ENCODE results near the gene RCOR1. TPM values are rescaled to one million over a fixed set of nuclear protein-coding genes. Genes with fewer than 3 reads are reported as not detected.

RCOR1 gene
- total RNA-seq, 3 donors from 2014 or later (not counting 1 experiment from before 2014, with no cell fraction given): 20.3 to 36.5 (median 21.8) TPM

DNA sequence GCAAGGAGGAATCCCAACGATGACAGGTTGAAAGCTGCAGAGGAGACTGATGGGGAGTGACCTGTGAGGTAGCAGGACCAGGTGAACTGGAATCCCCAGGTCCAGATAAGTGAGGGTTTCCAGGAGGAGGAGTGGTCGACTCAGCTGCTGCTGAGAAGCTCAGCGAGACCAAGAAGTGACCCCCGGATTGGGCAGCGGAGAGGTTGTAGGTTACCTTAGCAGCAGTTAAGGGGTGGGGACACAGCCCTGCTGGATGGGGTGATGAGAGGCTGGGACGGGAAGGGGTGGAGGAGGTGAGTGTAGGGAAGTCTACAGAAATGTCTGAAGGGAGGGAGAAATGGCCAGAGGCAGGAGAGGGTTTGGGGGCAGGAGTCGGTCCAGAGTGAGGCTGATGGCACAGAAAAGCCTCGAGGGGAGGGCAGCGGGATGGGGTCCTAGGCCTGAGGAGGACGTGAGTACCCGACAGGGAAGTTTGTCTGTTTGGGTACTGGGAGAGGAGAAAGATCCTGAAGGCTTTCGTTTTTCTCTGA is 2.6 kb upstream of the RCOR1 start:
- no peak overlapping the region for H3K27ac ChIP-seq (ENCODE audit: low read length)
- Mint-ChIP-seq H3K27ac (peak overlapping the region in 1 of 2 donors; percentile 44), H3K9me3 (no peaks in the 10 kb centered on the region), H3K27me3 (ENCODE audit: low read depth in 2 of 2) (no peaks in the 10 kb centered on the region), H3K4me1 (peaks cover 14 to 19% of the 10 kb centered on the region in 2 donors), H3K36me3 (no peaks in the 10 kb centered on the region), H3K4me3 (peak overlapping the region; percentile 43)
- no peaks in the 10 kb centered on the region for H3K36me3 ChIP-seq (ENCODE audit: control insufficient read depth, insufficient read depth, low read length)
- TF ChIP-seq, protein P1, sequence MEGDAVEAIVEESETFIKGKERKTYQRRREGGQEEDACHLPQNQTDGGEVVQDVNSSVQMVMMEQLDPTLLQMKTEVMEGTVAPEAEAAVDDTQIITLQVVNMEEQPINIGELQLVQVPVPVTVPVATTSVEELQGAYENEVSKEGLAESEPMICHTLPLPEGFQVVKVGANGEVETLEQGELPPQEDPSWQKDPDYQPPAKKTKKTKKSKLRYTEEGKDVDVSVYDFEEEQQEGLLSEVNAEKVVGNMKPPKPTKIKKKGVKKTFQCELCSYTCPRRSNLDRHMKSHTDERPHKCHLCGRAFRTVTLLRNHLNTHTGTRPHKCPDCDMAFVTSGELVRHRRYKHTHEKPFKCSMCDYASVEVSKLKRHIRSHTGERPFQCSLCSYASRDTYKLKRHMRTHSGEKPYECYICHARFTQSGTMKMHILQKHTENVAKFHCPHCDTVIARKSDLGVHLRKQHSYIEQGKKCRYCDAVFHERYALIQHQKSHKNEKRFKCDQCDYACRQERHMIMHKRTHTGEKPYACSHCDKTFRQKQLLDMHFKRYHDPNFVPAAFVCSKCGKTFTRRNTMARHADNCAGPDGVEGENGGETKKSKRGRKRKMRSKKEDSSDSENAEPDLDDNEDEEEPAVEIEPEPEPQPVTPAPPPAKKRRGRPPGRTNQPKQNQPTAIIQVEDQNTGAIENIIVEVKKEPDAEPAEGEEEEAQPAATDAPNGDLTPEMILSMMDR (IDR thresholded peaks at IDR 0.05): no peak
- 92% methylated on average over 12 of the region's 12 CpGs for WGBS (ENCODE audit: insufficient coverage)
- DNase-seq (no peak), ATAC-seq (no peak)
- intact Hi-C loops (cut with micrococcal nuclease): loop anchor here (2.0 kb wide), 1 partner anchor 65 kb away; no protein-coding TSS in a partner anchor
- peaks cover 14% of the 10 kb centered on the region for H3K4me1 ChIP-seq (ENCODE audit: control insufficient read depth, insufficient read depth, low read length)
- no peaks in the 10 kb centered on the region for H3K9me3 ChIP-seq (ENCODE audit: control insufficient read depth, insufficient read depth, low read length)
- no peaks in the 10 kb centered on the region for H3K27me3 ChIP-seq (ENCODE audit: control insufficient read depth, insufficient read depth, low read length)
- H3K4me3 ChIP-seq (ENCODE audit: low read length): no peak overlapping the region

DNA sequence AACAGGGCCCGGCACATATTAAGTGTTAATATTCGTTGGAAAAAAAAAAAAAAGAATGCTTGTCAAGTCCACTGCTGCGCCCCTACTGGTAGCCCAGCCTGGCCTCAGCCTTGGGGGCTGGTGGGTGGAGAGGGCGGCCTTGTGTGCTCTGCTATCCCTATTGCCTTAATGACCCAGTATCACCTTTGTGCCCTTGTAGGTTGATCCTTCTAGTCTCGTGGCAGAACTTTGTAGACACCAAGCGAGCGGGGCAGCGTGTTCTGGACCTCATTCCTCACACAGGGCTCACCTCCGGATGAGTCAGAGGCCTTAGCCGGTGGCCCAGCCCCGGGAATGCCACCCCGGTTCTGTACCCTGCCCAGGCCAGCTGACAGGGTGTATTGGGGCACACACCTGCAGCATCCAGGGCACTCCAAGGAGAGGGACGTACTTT is 1.8 kb upstream of the RCOR1 start:
- peak overlapping the region; percentile 85 for H3K27ac ChIP-seq (ENCODE audit: low read length)

DNA sequence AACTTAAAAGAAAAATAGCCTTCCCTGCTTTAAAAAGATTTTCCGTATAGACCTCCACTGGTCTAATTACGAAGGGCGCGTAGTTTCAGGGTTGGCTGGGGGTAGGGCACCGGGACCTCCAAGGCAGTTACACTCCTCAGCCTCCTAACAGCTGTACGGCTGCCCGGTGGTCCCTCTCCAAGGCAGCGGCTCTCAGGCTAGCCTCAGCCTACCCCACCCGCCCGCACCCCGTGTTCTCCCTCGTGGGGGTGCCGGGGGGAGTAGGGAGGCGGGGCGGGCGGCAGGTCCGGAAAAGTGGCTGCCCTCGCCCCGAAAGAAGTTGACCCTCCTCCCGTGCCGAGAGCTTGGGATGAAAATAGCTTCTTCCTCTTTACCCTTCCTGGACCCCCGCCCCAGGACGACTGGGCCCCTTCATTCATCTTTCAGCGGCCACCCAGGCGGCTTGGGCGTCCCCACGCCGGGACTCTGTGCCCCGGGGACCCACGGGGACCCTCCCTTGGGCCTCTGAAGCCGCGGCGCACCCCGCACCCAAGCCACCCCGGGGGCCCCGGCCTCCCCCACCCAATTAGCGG is 991 bp upstream of the RCOR1 start:
- H3K27ac Mint-ChIP-seq: peak overlapping the region; percentile 89 to 93
- peaks cover 18 to 24% of the 10 kb centered on the region in 2 donors for H3K4me1 Mint-ChIP-seq
- Histone ChIP-seq H3K9me3 (ENCODE audit: control insufficient read depth, insufficient read depth, low read length) (no peaks in the 10 kb centered on the region), H3K4me3 (ENCODE audit: low read length) (peak overlapping the region; percentile 58), H3K27me3 (ENCODE audit: control insufficient read depth, insufficient read depth, low read length) (no peaks in the 10 kb centered on the region), H3K4me1 (ENCODE audit: control insufficient read depth, insufficient read depth, low read length) (peaks cover 17% of the 10 kb centered on the region), H3K36me3 (ENCODE audit: control insufficient read depth, insufficient read depth, low read length) (no peaks in the 10 kb centered on the region), H3K27ac (ENCODE audit: low read length) (peak overlapping the region; percentile 85)
- H3K27me3 Mint-ChIP-seq (ENCODE audit: low read depth in 2 of 2): no peaks in the 10 kb centered on the region
- no peaks in the 10 kb centered on the region for H3K9me3 Mint-ChIP-seq
- DNase-seq (peak; percentile 37 to 56), ATAC-seq (no peak)
- under 1% methylated on average over 33 of the region's 37 CpGs for WGBS (ENCODE audit: insufficient coverage)
- TF ChIP-seq, protein P1 (IDR thresholded peaks at IDR 0.05): no peak
- intact Hi-C loops (cut with micrococcal nuclease): loop anchor here (2.0 kb wide), 1 partner anchor 67 kb away; no protein-coding TSS in a partner anchor
- no peaks in the 10 kb centered on the region for H3K36me3 Mint-ChIP-seq
- H3K4me3 Mint-ChIP-seq: peak overlapping the region; percentile 85

More for the DNA sequence above, 1.8 kb upstream of the RCOR1 start:
- intact Hi-C loops (cut with micrococcal nuclease): loop anchor here (2.0 kb wide), 1 partner anchor 66 kb away; no protein-coding TSS in a partner anchor
- Mint-ChIP-seq H3K9me3 (no peaks in the 10 kb centered on the region), H3K27ac (peak overlapping the region; percentile 89 to 93), H3K4me1 (peaks cover 18 to 24% of the 10 kb centered on the region in 2 donors), H3K4me3 (peak overlapping the region; percentile 85), H3K36me3 (no peaks in the 10 kb centered on the region), H3K27me3 (ENCODE audit: low read depth in 2 of 2) (no peaks in the 10 kb centered on the region)
- ATAC-seq (no peak), DNase-seq (peak; percentile 18 to 29)
- TF ChIP-seq, protein P1 (IDR thresholded peaks at IDR 0.05): peak; percentile 24
- no peaks in the 10 kb centered on the region for H3K36me3 ChIP-seq (ENCODE audit: control insufficient read depth, insufficient read depth, low read length)
- H3K4me3 ChIP-seq (ENCODE audit: low read length): no peak overlapping the region
- H3K4me1 ChIP-seq (ENCODE audit: control insufficient read depth, insufficient read depth, low read length): peaks cover 17% of the 10 kb centered on the region
- no peaks in the 10 kb centered on the region for H3K9me3 ChIP-seq (ENCODE audit: control insufficient read depth, insufficient read depth, low read length)
- 85% methylated on average over 13 of the region's 13 CpGs for WGBS (ENCODE audit: insufficient coverage)
- no peaks in the 10 kb centered on the region for H3K27me3 ChIP-seq (ENCODE audit: control insufficient read depth, insufficient read depth, low read length)

All from natural killer cell (primary cell).